Aorta (tissue), 5 donors: Measurements from ENCODE around the gene PCDHB14. TPM values are rescaled to one million over a fixed set of nuclear protein-coding genes. Genes with fewer than 3 reads are reported as not detected.
"Not testable (repeated sequence)": the region's sequence is repeated elsewhere in the genome, so short reads cannot be mapped to it uniquely, and the experiment has no call there.

Experiments used
- ATAC-seq: fragments of 200-7000 bp; cut with Tn5 transposase; one replicate; pipeline ENCODE4 v1.9.1; 2022; ENCODE audit warnings: moderate library complexity; ENCODE audit not compliant: low FRiP score
- DNase-seq, 2 donors: peaks; one replicate each; pipeline ENCODE4 v3.0.0-alpha.2; 2020
- H3K27ac ChIP-seq, 2 donors: one replicate each; pipeline ENCODE4 v1.5.1; 2013; ENCODE audit warnings: low read length in 2 of 2, mild to moderate bottlenecking in 2 of 2, moderate library complexity in 2 of 2, control low read depth in 1 of 2, inconsistent platforms in 1 of 2, low read depth in 1 of 2
- H3K27me3 ChIP-seq, 2 donors: one replicate each; pipeline ENCODE4 v1.6.1; 2013; ENCODE audit warnings: control low read depth in 1 of 2, low read length in 1 of 2, mild to moderate bottlenecking in 1 of 2, moderate library complexity in 1 of 2; ENCODE audit not compliant: insufficient read depth in 2 of 2, control insufficient read depth in 1 of 2
- H3K36me3 ChIP-seq, 2 donors: one replicate each; pipeline ENCODE4 v1.6.1; 2013; ENCODE audit warnings: control low read depth in 1 of 2, low read length in 1 of 2, mild to moderate bottlenecking in 1 of 2; ENCODE audit not compliant: insufficient read depth in 2 of 2, control insufficient read depth in 1 of 2
- H3K4me1 ChIP-seq, 2 donors: one replicate each; pipeline ENCODE4 v1.6.1; 2013; ENCODE audit warnings: low read length in 2 of 2, control low read depth in 1 of 2, mild to moderate bottlenecking in 1 of 2, moderate library complexity in 1 of 2; ENCODE audit not compliant: insufficient read depth in 2 of 2, control insufficient read depth in 1 of 2
- H3K4me3 ChIP-seq, 2 donors: one replicate each; pipeline ENCODE4 v1.5.1; 2013; ENCODE audit warnings: low read length in 2 of 2, control low read depth in 1 of 2, mild to moderate bottlenecking in 1 of 2
- H3K9me3 ChIP-seq: one replicate; pipeline ENCODE4 v1.6.1; 2013; ENCODE audit warnings: mild to moderate bottlenecking, low read length; ENCODE audit not compliant: control insufficient read depth
- WGBS, 2 donors: extraction: QIAGEN DNeasy Blood & Tissue Kit; methylation state at CpG; one replicate each; pipeline ENCODE4 v1.1.7; 2013; 5-methylcytosine and 5-hydroxymethylcytosine counted together
- intact Hi-C, 2 donors: fragments of 100-400 bp; cut with DNase I; formaldehyde crosslinking; loops; one replicate each; pipeline versions ENCODE4 v1.14.2 to v1.15.0; 2022
- polyA plus RNA-seq, 2 donors: library from polyadenylated mRNA; stranded (reverse); fragments of 200-250 nt; gene quantifications; one replicate each; pipeline ENCODE4 v1.2.3, GENCODE V29; 2013
- total RNA-seq, 2 donors: library from RNA; stranded (reverse); fragmentation: NEBNext Ultra II Directional; extraction: Animal tissue kit (Norgen Biotek cat#: 25700); gene quantifications; one replicate each; pipeline ENCODE4 v1.2.1, GENCODE V29; 2021
- donor health status: healthy with polysubstance abuse.
- donor health status: Bipolar disorder and iron deficiency.
- donor health status: DM: no; HTN: no; CAD: no.
- donor health status: DM: no; HTN: no; CAD: no.
- donor health status: DM: yes; HTN: yes; CAD: no.

PCDHB14 gene
- total and polyA plus RNA-seq, 4 donors = 1.0 to 10.1 (median 6.2) TPM

- WGBS, 2 donors = 14 to 19% methylated on average over 26 to 35 of the region's 40 CpGs
- peaks cover 21% of the 10 kb centered on the region for H3K9me3 ChIP-seq
- H3K4me1 ChIP-seq, H3K4me3 ChIP-seq, intact Hi-C loops, H3K27ac ChIP-seq, DNase-seq, H3K27me3 ChIP-seq, H3K36me3 ChIP-seq, ATAC-seq: not testable (repeated sequence)
Measured at GRCh38 chr5:141224844-141225243, 1.7 kb downstream of the PCDHB14 start.

GRCh38 chr5:141225421-141225820 lies 2.3 kb downstream of the PCDHB14 start:
- H3K27me3 ChIP-seq, ATAC-seq, H3K36me3 ChIP-seq, H3K4me3 ChIP-seq, H3K4me1 ChIP-seq, H3K27ac ChIP-seq, intact Hi-C loops, DNase-seq: not testable (repeated sequence)
- peaks cover 21% of the 10 kb centered on the region for H3K9me3 ChIP-seq
- 23 to 26% methylated on average over 22 to 30 of the region's 30 CpGs for WGBS, 2 donors

GRCh38 chr5:141234109-141234667 lies 11.0 kb downstream of the PCDHB14 start:
- Histone ChIP-seq H3K36me3 (no peaks in the 10 kb centered on the region), H3K4me3 (peak overlapping the region in 1 of 2 donors; percentile 30), H3K27me3 (peaks cover 0 to 1% of the 10 kb centered on the region in 2 donors), H3K9me3 (peaks cover 21% of the 10 kb centered on the region), H3K27ac (no peak overlapping the region), H3K4me1 (no peaks in the 10 kb centered on the region)
- DNase-seq (no peak), ATAC-seq (no peak)
- WGBS, 2 donors = 4 to 5% methylated on average over 15 of the region's 15 CpGs
- intact Hi-C loops = loop anchor here (10.0 kb wide), 2 partner anchors 121 to 331 kb away; partner anchors contain the start of genes PCDHGA4 (in 1 of the 2), PCDHGB1 (in 1 of the 2) and PCDHGB2 (in 1 of the 2)

- peaks cover 29% of the 10 kb centered on the region for H3K9me3 ChIP-seq
- ATAC-seq, H3K36me3 ChIP-seq, DNase-seq, H3K4me3 ChIP-seq, H3K27ac ChIP-seq, H3K27me3 ChIP-seq, H3K4me1 ChIP-seq: not testable (repeated sequence)
- intact Hi-C loops = loop anchor here (10.0 kb wide), 2 partner anchors 119 to 329 kb away; partner anchors contain the start of genes PCDHGA4 (in 1 of the 2), PCDHGB1 (in 1 of the 2) and PCDHGB2 (in 1 of the 2)
- WGBS, 2 donors = 19 to 21% methylated on average over 38 to 40 of the region's 40 CpGs
Measured at GRCh38 chr5:141235922-141236321, 12.8 kb downstream of the PCDHB14 start.

GRCh38 chr5:141236516-141237313 lies 13.6 kb downstream of the PCDHB14 start:
- WGBS, 2 donors = 17 to 18% methylated on average over 32 of the region's 32 CpGs
- no peak for ATAC-seq

GRCh38 chr5:141241496-141241895 lies 18.4 kb downstream of the PCDHB14 start:
- Histone ChIP-seq H3K27me3 (no peaks in the 10 kb centered on the region), H3K36me3 (no peaks in the 10 kb centered on the region), H3K4me3 (no peak overlapping the region), H3K27ac (no peak overlapping the region), H3K4me1 (no peaks in the 10 kb centered on the region), H3K9me3 (peaks cover 32% of the 10 kb centered on the region)
- intact Hi-C loops = loop anchor here in 1 of 2 donors (10.0 kb wide), 1 partner anchor 83 kb away; the partner anchor contains the start of gene TAF7
- 13 to 18% methylated on average over 43 of the region's 43 CpGs for WGBS, 2 donors
- DNase-seq = no peak
- no peak for ATAC-seq

More at GRCh38 chr5:141236516-141237313, 13.6 kb downstream of the PCDHB14 start:
- Histone ChIP-seq H3K36me3 (no peaks in the 10 kb centered on the region), H3K4me1 (no peaks in the 10 kb centered on the region), H3K27me3 (peaks cover 0 to 1% of the 10 kb centered on the region in 2 donors), H3K9me3 (peaks cover 35% of the 10 kb centered on the region), H3K4me3 (no peak overlapping the region), H3K27ac (no peak overlapping the region)
- intact Hi-C loops = loop anchor here (10.0 kb wide), 2 partner anchors 118 to 328 kb away; partner anchors contain the start of genes PCDHGA4 (in 1 of the 2), PCDHGB1 (in 1 of the 2) and PCDHGB2 (in 1 of the 2)
- no peak for DNase-seq

GRCh38 chr5:141245250-141245717 lies 22.1 kb downstream of the PCDHB14 start, which contains the start of gene PCDHB15:
TSS of gene PCDHB15 (plus strand) at chr5:141245395. CDS start at chr5:141245579, 184 bp downstream.
- Histone ChIP-seq H3K27me3 (no peaks in the 10 kb centered on the region), H3K4me3 (peak within 1 kb of the TSS; percentile 2 to 48), H3K9me3 (peaks cover 35% of the 10 kb centered on the region), H3K4me1 (no peaks in the 10 kb centered on the region), H3K27ac (no peak within 1 kb of the TSS), H3K36me3 (no peaks in the 10 kb centered on the region)
- 4 to 6% methylated on average over 16 of the region's 16 CpGs for WGBS, 2 donors
- DNase-seq (no peak), ATAC-seq (no peak)
- intact Hi-C loops = loop anchor here in 1 of 2 donors (10.0 kb wide), 1 partner anchor 80 kb away; the partner anchor contains the start of gene TAF7

GRCh38 chr5:141246971-141247370 lies 23.8 kb downstream of the PCDHB14 start:
- not testable (repeated sequence) for H3K4me1 ChIP-seq, H3K4me3 ChIP-seq, DNase-seq, ATAC-seq, H3K27me3 ChIP-seq, H3K36me3 ChIP-seq, H3K27ac ChIP-seq
- WGBS, 2 donors = 26 to 35% methylated on average over 17 to 36 of the region's 42 CpGs
- H3K9me3 ChIP-seq = peaks cover 25% of the 10 kb centered on the region
- intact Hi-C loops = loop anchor here in 1 of 2 donors (10.0 kb wide), 1 partner anchor 78 kb away; the partner anchor contains the start of gene TAF7
